ENCODE data around the gene ATXN7L2. TPM values are rescaled to one million over a fixed set of nuclear protein-coding genes. Genes with fewer than 3 reads are reported as not detected.
A peak's percentile ranks its signal among the peaks of the same experiment; 100 is the strongest.
"Not testable (repeated sequence)": the region's sequence is repeated elsewhere in the genome, so short reads cannot be mapped to it uniquely, and the experiment has no call there.

Gene ATXN7L2
- total and polyA plus RNA-seq, 5 donors from 2014 or later, result 4.7 to 13.2 (median 5.7) TPM

DNA sequence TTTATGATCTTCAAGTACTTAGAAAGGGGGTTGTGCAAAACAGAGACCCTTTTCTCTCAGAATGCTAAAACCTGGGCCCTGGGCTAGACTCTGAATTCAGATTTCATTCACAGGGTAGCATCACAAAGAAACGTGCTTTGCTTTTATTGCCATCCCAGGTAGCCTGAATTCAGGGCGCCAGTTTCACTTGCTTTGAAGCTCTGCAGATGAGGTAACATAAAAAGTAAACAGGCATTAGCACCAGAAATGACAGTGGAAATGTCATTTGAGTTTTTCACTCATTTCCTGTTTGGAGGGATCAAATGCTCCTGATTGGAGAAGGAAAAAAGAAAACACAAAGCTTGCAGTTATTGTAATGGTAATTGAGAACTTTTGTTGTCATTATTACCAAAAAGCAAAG, 14.8 kb upstream of the ATXN7L2 start:
- ATAC-seq (ENCODE audit: low read depth in 2 of 2), result no peak
- Mint-ChIP-seq H3K27me3 (peaks cover 92% of the 10 kb centered on the region), H3K9me3 (peaks cover 0 to 3% (median 0%) of the 10 kb centered on the region in 7 donors), H3K4me1 (peaks cover 0 to 7% (median 5%) of the 10 kb centered on the region in 4 donors), H3K4me3 (peak overlapping the region in 1 of 4 donors; percentile 1), H3K27ac (no peak overlapping the region), H3K36me3 (no peaks in the 10 kb centered on the region)
- Histone ChIP-seq H3K4me1 (ENCODE audit: control insufficient read depth, insufficient read depth, low read length, poor library complexity, severe bottlenecking) (peaks cover 11% of the 10 kb centered on the region), H3K27ac (ENCODE audit: insufficient read depth, low read length, poor library complexity, severe bottlenecking) (no peak overlapping the region), H3K27me3 (ENCODE audit: control insufficient read depth, insufficient read depth, low read length) (peaks cover 41% of the 10 kb centered on the region), H3K36me3 (ENCODE audit: control insufficient read depth, insufficient read depth, low read length) (no peaks in the 10 kb centered on the region), H3K4me3 (ENCODE audit: low read depth, low read length) (no peak overlapping the region), H3K9me3 (ENCODE audit: control insufficient read depth in 2 of 2, low read length in 2 of 2) (no peaks in the 10 kb centered on the region)
- no peak for DNase-seq

GRCh38 chr1:109470245-109470644, 13.5 kb upstream of the ATXN7L2 start:
- Histone ChIP-seq H3K27me3 (ENCODE audit: control insufficient read depth, insufficient read depth, low read length) (peaks cover 40% of the 10 kb centered on the region), H3K4me1 (ENCODE audit: control insufficient read depth, insufficient read depth, low read length, poor library complexity, severe bottlenecking) (peaks cover 11% of the 10 kb centered on the region), H3K4me3 (ENCODE audit: low read depth, low read length) (no peak overlapping the region), H3K36me3 (ENCODE audit: control insufficient read depth, insufficient read depth, low read length) (no peaks in the 10 kb centered on the region), H3K9me3 (ENCODE audit: control insufficient read depth in 2 of 2, low read length in 2 of 2) (no peaks in the 10 kb centered on the region), H3K27ac (ENCODE audit: insufficient read depth, low read length, poor library complexity, severe bottlenecking) (no peak overlapping the region)
- no peak for DNase-seq
- no peak for ATAC-seq (ENCODE audit: low read depth in 2 of 2)
- Mint-ChIP-seq H3K4me1 (peaks cover 0 to 7% (median 5%) of the 10 kb centered on the region in 4 donors), H3K4me3 (no peak overlapping the region), H3K27ac (no peak overlapping the region), H3K9me3 (peaks cover 0 to 3% (median 0%) of the 10 kb centered on the region in 7 donors), H3K36me3 (no peaks in the 10 kb centered on the region), H3K27me3 (peaks cover 82% of the 10 kb centered on the region)

DNA sequence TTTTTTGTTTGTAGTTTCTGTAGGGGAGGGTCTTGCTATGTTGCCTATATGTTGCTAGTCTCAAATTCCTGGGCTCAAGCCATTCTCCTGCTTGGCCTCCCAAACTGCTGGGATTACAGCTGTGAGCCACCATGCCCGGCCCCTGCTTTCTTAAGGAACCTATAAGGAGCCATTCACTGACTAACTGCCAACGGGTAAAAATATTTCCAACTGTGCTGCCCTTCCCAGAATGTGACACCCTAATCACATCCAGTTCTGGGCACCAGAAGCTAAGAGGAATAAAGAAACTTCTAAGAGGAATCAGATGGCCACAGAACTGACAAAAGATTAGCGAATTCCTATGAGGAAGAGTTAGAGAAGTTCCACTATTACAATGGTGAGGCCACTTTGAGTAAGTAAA, 10.9 kb upstream of the ATXN7L2 start:
- no peaks in the 10 kb centered on the region for H3K36me3 Mint-ChIP-seq
- no peak overlapping the region for H3K4me3 Mint-ChIP-seq
- H3K9me3 ChIP-seq (ENCODE audit: control insufficient read depth in 2 of 2, low read length in 2 of 2), result no peaks in the 10 kb centered on the region
- H3K4me3 ChIP-seq (ENCODE audit: low read depth, low read length), result no peak overlapping the region
- H3K27ac Mint-ChIP-seq, result no peak overlapping the region
- peaks cover 0 to 2% (median 0%) of the 10 kb centered on the region in 7 donors for H3K9me3 Mint-ChIP-seq
- peaks cover 79% of the 10 kb centered on the region for H3K27me3 Mint-ChIP-seq
- H3K4me1 ChIP-seq (ENCODE audit: control insufficient read depth, insufficient read depth, low read length, poor library complexity, severe bottlenecking), result no peaks in the 10 kb centered on the region
- no peaks in the 10 kb centered on the region for H3K4me1 Mint-ChIP-seq
- H3K36me3 ChIP-seq (ENCODE audit: control insufficient read depth, insufficient read depth, low read length), result no peaks in the 10 kb centered on the region
- H3K27me3 ChIP-seq (ENCODE audit: control insufficient read depth, insufficient read depth, low read length), result peaks cover 38% of the 10 kb centered on the region
- H3K27ac ChIP-seq (ENCODE audit: insufficient read depth, low read length, poor library complexity, severe bottlenecking), result no peak overlapping the region
- DNase-seq (no peak), ATAC-seq (ENCODE audit: low read depth in 2 of 2) (no peak)

DNA sequence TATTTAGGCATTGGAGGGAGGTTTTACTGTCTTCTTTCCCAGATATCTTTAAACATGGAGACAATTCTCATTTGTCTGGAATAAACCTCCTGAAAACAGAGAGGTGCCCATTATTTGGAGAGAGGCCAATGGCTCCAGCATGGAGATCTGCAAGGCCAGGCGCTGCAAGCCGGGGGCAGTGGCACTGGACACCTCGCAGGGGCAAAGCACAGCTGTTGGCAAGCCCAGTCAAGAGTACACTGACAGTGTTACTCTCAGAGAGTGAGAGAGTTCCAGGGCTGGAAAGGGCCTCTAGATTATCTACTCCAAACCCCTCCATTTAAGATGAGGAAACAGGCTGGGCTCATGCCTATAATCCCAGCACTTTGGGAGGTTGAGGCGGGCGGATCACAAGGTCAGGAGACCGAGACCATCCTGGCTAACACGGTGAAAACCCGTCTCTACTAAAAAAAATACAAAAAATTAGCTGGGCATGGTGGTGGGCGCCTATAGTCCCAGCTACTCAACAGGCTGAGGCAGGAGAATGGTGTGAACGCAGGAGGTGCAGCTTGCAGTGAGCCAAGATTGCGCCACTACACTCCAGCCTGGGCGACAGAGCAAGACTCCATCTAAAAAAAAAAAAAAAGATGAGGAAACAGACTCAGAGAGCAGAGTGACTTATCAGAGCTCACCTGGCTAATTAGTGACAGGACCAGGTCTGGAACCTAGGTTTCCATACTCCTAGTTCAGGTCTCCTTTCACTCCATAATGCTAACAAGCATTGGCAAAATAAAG, 10.2 kb upstream of the ATXN7L2 start:
- not testable (repeated sequence) for H3K4me3 ChIP-seq (ENCODE audit: low read depth, low read length); ATAC-seq (ENCODE audit: low read depth in 2 of 2); H3K9me3 Mint-ChIP-seq; DNase-seq; H3K27ac ChIP-seq (ENCODE audit: insufficient read depth, low read length, poor library complexity, severe bottlenecking); H3K9me3 ChIP-seq (ENCODE audit: control insufficient read depth in 2 of 2, low read length in 2 of 2); H3K36me3 Mint-ChIP-seq; H3K27ac Mint-ChIP-seq; H3K4me1 ChIP-seq (ENCODE audit: control insufficient read depth, insufficient read depth, low read length, poor library complexity, severe bottlenecking); H3K4me3 Mint-ChIP-seq; H3K36me3 ChIP-seq (ENCODE audit: control insufficient read depth, insufficient read depth, low read length); H3K4me1 Mint-ChIP-seq
- peaks cover 75% of the 10 kb centered on the region for H3K27me3 Mint-ChIP-seq
- H3K27me3 ChIP-seq (ENCODE audit: control insufficient read depth, insufficient read depth, low read length), result peaks cover 32% of the 10 kb centered on the region

GRCh38 chr1:109474697-109475096, 9.0 kb upstream of the ATXN7L2 start:
- no peak for DNase-seq
- peaks cover 0 to 8% (median 4%) of the 10 kb centered on the region in 4 donors for H3K4me1 Mint-ChIP-seq
- H3K9me3 Mint-ChIP-seq, result peaks cover 0 to 2% (median 0%) of the 10 kb centered on the region in 7 donors
- no peak overlapping the region for H3K4me3 ChIP-seq (ENCODE audit: low read depth, low read length)
- no peak overlapping the region for H3K27ac ChIP-seq (ENCODE audit: insufficient read depth, low read length, poor library complexity, severe bottlenecking)
- no peaks in the 10 kb centered on the region for H3K36me3 ChIP-seq (ENCODE audit: control insufficient read depth, insufficient read depth, low read length)
- H3K4me1 ChIP-seq (ENCODE audit: control insufficient read depth, insufficient read depth, low read length, poor library complexity, severe bottlenecking), result no peaks in the 10 kb centered on the region
- ATAC-seq (ENCODE audit: low read depth in 2 of 2), result no peak
- H3K9me3 ChIP-seq (ENCODE audit: control insufficient read depth in 2 of 2, low read length in 2 of 2), result no peaks in the 10 kb centered on the region
- peaks cover 27% of the 10 kb centered on the region for H3K27me3 ChIP-seq (ENCODE audit: control insufficient read depth, insufficient read depth, low read length)
- peaks cover 65% of the 10 kb centered on the region for H3K27me3 Mint-ChIP-seq
- H3K27ac Mint-ChIP-seq, result no peak overlapping the region
- no peak overlapping the region for H3K4me3 Mint-ChIP-seq
- no peaks in the 10 kb centered on the region for H3K36me3 Mint-ChIP-seq

DNA sequence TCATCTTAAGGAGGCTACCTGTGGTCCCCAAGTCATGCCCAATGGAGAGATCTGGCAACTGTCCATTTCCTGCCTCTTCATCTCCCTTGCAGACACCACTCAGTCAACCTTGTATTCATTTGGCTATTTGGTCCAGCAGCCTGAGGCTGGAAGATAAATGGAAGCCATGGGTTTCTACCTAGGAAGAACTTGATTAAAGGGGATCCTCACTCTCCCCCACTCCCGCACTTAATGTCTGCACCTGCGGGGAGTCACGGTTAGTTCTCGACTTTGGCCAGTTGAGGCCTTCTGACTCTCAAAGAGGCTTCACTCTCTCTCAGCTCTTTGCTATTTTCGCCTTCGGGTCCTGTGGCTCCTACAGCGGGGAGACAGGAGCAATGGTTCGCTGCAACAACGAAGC, 8.4 kb upstream of the ATXN7L2 start:
- Mint-ChIP-seq H3K27ac (no peak overlapping the region), H3K36me3 (no peaks in the 10 kb centered on the region)
- no peaks in the 10 kb centered on the region for H3K9me3 ChIP-seq (ENCODE audit: control insufficient read depth in 2 of 2, low read length in 2 of 2)

GRCh38 chr1:109476825-109477224, 6.9 kb upstream of the ATXN7L2 start:
- Histone ChIP-seq H3K4me3 (ENCODE audit: low read depth, low read length) (no peak overlapping the region), H3K36me3 (ENCODE audit: control insufficient read depth, insufficient read depth, low read length) (no peaks in the 10 kb centered on the region), H3K27me3 (ENCODE audit: control insufficient read depth, insufficient read depth, low read length) (peaks cover 10% of the 10 kb centered on the region), H3K4me1 (ENCODE audit: control insufficient read depth, insufficient read depth, low read length, poor library complexity, severe bottlenecking) (no peaks in the 10 kb centered on the region), H3K9me3 (ENCODE audit: control insufficient read depth in 2 of 2, low read length in 2 of 2) (no peaks in the 10 kb centered on the region), H3K27ac (ENCODE audit: insufficient read depth, low read length, poor library complexity, severe bottlenecking) (no peak overlapping the region)
- no peak for DNase-seq
- Mint-ChIP-seq H3K27me3 (peaks cover 47% of the 10 kb centered on the region), H3K9me3 (peaks cover 0 to 2% (median 0%) of the 10 kb centered on the region in 7 donors), H3K4me3 (no peak overlapping the region), H3K4me1 (peaks cover 0 to 8% (median 4%) of the 10 kb centered on the region in 4 donors), H3K27ac (no peak overlapping the region), H3K36me3 (no peaks in the 10 kb centered on the region)
- ATAC-seq (ENCODE audit: low read depth in 2 of 2), result no peak

More for the DNA sequence above, 8.4 kb upstream of the ATXN7L2 start:
- ATAC-seq (ENCODE audit: low read depth in 2 of 2) (no peak), DNase-seq (no peak)
- peaks cover 0 to 2% (median 0%) of the 10 kb centered on the region in 7 donors for H3K9me3 Mint-ChIP-seq
- H3K4me3 Mint-ChIP-seq, result no peak overlapping the region
- peaks cover 0 to 8% (median 4%) of the 10 kb centered on the region in 4 donors for H3K4me1 Mint-ChIP-seq
- Histone ChIP-seq H3K4me3 (ENCODE audit: low read depth, low read length) (no peak overlapping the region), H3K27ac (ENCODE audit: insufficient read depth, low read length, poor library complexity, severe bottlenecking) (no peak overlapping the region), H3K36me3 (ENCODE audit: control insufficient read depth, insufficient read depth, low read length) (no peaks in the 10 kb centered on the region), H3K4me1 (ENCODE audit: control insufficient read depth, insufficient read depth, low read length, poor library complexity, severe bottlenecking) (no peaks in the 10 kb centered on the region), H3K27me3 (ENCODE audit: control insufficient read depth, insufficient read depth, low read length) (peaks cover 21% of the 10 kb centered on the region)
- H3K27me3 Mint-ChIP-seq, result peaks cover 59% of the 10 kb centered on the region

DNA sequence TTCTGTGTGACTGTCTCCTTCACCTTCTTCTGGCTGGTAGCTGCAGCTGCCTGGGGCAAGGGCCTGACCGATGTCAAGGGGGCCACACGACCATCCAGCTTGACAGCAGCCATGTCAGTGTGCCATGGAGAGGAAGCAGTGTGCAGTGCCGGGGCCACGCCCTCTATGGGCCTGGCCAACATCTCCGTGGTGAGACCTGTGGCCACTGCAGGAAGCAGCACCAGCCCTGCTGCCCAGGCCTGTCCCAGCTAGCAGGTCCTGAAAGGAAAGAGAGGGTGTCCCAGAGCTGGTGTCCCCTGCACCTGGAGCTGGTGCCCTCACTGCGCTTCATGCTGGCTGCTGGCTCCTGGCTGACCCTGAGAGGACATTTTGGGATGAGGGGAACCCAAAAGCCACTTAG, 5.9 kb upstream of the ATXN7L2 start:
- H3K4me3 ChIP-seq (ENCODE audit: low read depth, low read length), result no peak overlapping the region
- no peaks in the 10 kb centered on the region for H3K36me3 Mint-ChIP-seq
- peaks cover 0 to 2% (median 0%) of the 10 kb centered on the region in 7 donors for H3K9me3 Mint-ChIP-seq
- DNase-seq (no peak), ATAC-seq (ENCODE audit: low read depth in 2 of 2) (no peak)
- H3K27me3 Mint-ChIP-seq, result peaks cover 37% of the 10 kb centered on the region
- H3K9me3 ChIP-seq (ENCODE audit: control insufficient read depth in 2 of 2, low read length in 2 of 2), result no peaks in the 10 kb centered on the region
- H3K36me3 ChIP-seq (ENCODE audit: control insufficient read depth, insufficient read depth, low read length), result no peaks in the 10 kb centered on the region
- no peak overlapping the region for H3K4me3 Mint-ChIP-seq
- peaks cover 9% of the 10 kb centered on the region for H3K27me3 ChIP-seq (ENCODE audit: control insufficient read depth, insufficient read depth, low read length)
- no peak overlapping the region for H3K27ac ChIP-seq (ENCODE audit: insufficient read depth, low read length, poor library complexity, severe bottlenecking)
- H3K27ac Mint-ChIP-seq, result no peak overlapping the region
- peaks cover 1% of the 10 kb centered on the region for H3K4me1 ChIP-seq (ENCODE audit: control insufficient read depth, insufficient read depth, low read length, poor library complexity, severe bottlenecking)
- H3K4me1 Mint-ChIP-seq, result peaks cover 0 to 14% (median 11%) of the 10 kb centered on the region in 4 donors

Data from CD4-positive, CD25-positive, alpha-beta regulatory T cell (primary cell).